ENCODE data around the gene CCDC40.

The CCDC40 gene

GRCh38 chr17:80116276-80116920 lies 80.0 kb downstream of the CCDC40 start:
- ChIA-PET POLR2A (interaction anchor here (0.9 kb wide), 1 partner anchor 30 kb away, joined by 3 read pairs; no protein-coding TSS in a partner anchor), CTCF (interaction anchor here (1.9 to 8.3 kb wide), 3 partner anchors 16 to 111 kb away, joined by 5 to 62 read pairs (median 6); partner anchors contain the start of gene GAA)
- DNase-seq (ENCODE audit: low read depth, low spot score): no peak
- TF ChIP-seq CTCF (IDR thresholded peaks at IDR 0.05; ENCODE audit: insufficient read depth, low read length, missing control alignments): no peak
- no peak overlapping the region for H3K4me3 ChIP-seq (ENCODE audit: low read depth, low read length)

- CTCF ChIA-PET: interaction anchor here (1.9 to 8.3 kb wide), 2 partner anchors 16 to 112 kb away, joined by 6 to 62 read pairs; partner anchors contain the start of gene GAA
- no peak for DNase-seq (ENCODE audit: low read depth, low spot score)
- POLR2A ChIA-PET: interaction anchor here (0.9 kb wide), 1 partner anchor 29 kb away, joined by 3 read pairs; no protein-coding TSS in a partner anchor
- TF ChIP-seq CTCF (IDR thresholded peaks at IDR 0.05; ENCODE audit: insufficient read depth, low read length, missing control alignments): no peak
- H3K4me3 ChIP-seq (ENCODE audit: low read depth, low read length): no peak overlapping the region
Observed at GRCh38 chr17:80116921-80117380, 80.5 kb downstream of the CCDC40 start.

GRCh38 chr17:80117491-80118401 lies 81.3 kb downstream of the CCDC40 start:
- POLR2A ChIA-PET: no interaction called here
- CTCF ChIA-PET: interaction anchor here (1.9 to 8.3 kb wide), 2 partner anchors 17 to 112 kb away, joined by 6 to 62 read pairs; partner anchors contain the start of gene GAA
- DNase-seq (ENCODE audit: low read depth, low spot score): no peak

DNA sequence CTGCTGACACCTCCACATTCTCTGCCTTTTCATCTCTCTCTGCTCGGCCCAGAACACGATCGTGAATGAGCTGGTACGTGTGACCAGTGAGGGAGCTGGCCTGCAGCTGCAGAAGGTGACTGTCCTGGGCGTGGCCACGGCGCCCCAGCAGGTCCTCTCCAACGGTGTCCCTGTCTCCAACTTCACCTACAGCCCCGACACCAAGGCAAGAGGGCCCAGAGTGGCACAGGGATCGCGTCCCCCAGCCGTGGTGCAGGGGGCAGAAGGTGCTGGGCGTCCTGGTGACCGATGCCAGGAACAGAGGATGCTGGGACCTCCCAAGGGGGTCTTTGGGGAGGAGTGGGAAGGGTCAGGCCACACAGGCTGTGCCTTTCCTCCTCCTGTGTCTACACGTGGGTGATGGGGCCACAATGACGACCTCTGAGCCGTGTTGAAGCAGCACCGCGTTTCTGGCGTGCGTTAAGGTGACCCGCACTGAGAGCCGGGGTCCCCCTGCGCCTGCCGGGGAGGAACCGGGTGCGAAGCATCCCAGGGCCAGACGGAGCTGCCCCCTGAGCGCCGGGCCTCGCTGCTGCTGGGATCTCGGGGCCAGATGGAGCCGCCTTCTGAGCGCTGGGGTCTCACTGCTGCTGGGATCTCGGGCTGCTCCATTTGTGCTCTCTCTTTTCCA lies 82.3 kb downstream of the CCDC40 start:
- CTCF ChIA-PET: interaction anchor here (0.9 to 8.3 kb wide), 2 partner anchors 18 to 73 kb away, joined by 3 to 62 read pairs; partner anchors contain the start of gene GAA
- DNase-seq (ENCODE audit: low read depth, low spot score): no peak

More at GRCh38 chr17:80117491-80118401, 81.3 kb downstream of the CCDC40 start:
- TF ChIP-seq CTCF (IDR thresholded peaks at IDR 0.05; ENCODE audit: insufficient read depth, low read length, missing control alignments): no peak
- H3K4me3 ChIP-seq (ENCODE audit: low read depth, low read length): no peak overlapping the region

GRCh38 chr17:80119271-80119791 lies 82.9 kb downstream of the CCDC40 start:
- DNase-seq (ENCODE audit: low read depth, low spot score): no peak
- CTCF ChIA-PET: interaction anchor here (0.9 to 8.3 kb wide), 2 partner anchors 18 to 73 kb away, joined by 3 to 62 read pairs; partner anchors contain the start of gene GAA
- no peak overlapping the region for H3K4me3 ChIP-seq (ENCODE audit: low read depth, low read length)
- TF ChIP-seq CTCF (IDR thresholded peaks at IDR 0.05; ENCODE audit: insufficient read depth, low read length, missing control alignments): no peak
- POLR2A ChIA-PET: no interaction called here

More for the DNA sequence above, 82.3 kb downstream of the CCDC40 start:
- POLR2A ChIA-PET: no interaction called here
- H3K4me3 ChIP-seq (ENCODE audit: low read depth, low read length): no peak overlapping the region
- TF ChIP-seq CTCF (IDR thresholded peaks at IDR 0.05; ENCODE audit: insufficient read depth, low read length, missing control alignments): no peak

Measured in AG04449 (cell line).